HG03135 (cell line): Measurements from ENCODE around the gene OR5B2.
"Not testable (repeated sequence)": the region's sequence is repeated elsewhere in the genome, so short reads cannot be mapped to it uniquely, and the experiment has no call there.

Experiments used
- ATAC-seq: cut with Tn5 transposase; IDR thresholded peaks from one replicate; pipeline ENCODE4 v1.9.1; 2021; ENCODE audit warnings: mild to moderate bottlenecking, moderate library complexity; ENCODE audit not compliant: unreplicated experiment

OR5B2 gene

GRCh38 chr11:58428021-58428420 is at the start of gene OR5B2:
TSS of gene OR5B2 (minus strand) at chr11:58428121. CDS start at chr11:58423261, 4,860 bp downstream.
- no peak for ATAC-seq

- ATAC-seq, result no peak
These were observed 44.0 kb upstream of the OR5B2 start for GRCh38 chr11:58471892-58472291.

- ATAC-seq, result no peak
These were observed 38.4 kb upstream of the OR5B2 start for GRCh38 chr11:58466293-58466692.

GRCh38 chr11:58465690-58466089 is 37.8 kb upstream of the OR5B2 start:
- ATAC-seq, result no peak

GRCh38 chr11:58451585-58451984 is 23.7 kb upstream of the OR5B2 start:
- ATAC-seq, result no peak

- ATAC-seq, result no peak
These were observed 18.4 kb upstream of the OR5B2 start for GRCh38 chr11:58446294-58446693.

- no peak for ATAC-seq
These were observed 16.4 kb upstream of the OR5B2 start for GRCh38 chr11:58444300-58444699.

GRCh38 chr11:58442136-58442535 is 14.2 kb upstream of the OR5B2 start, which contains the start of gene OR5B12:
TSS of gene OR5B12 (minus strand) at chr11:58442236. CDS start at chr11:58440151, 2,085 bp downstream.
- ATAC-seq, result no peak

- ATAC-seq, result no peak
These were observed 10.6 kb upstream of the OR5B2 start for GRCh38 chr11:58438486-58438885.

- ATAC-seq, result no peak
These were observed 6.3 kb upstream of the OR5B2 start for GRCh38 chr11:58434217-58434616.

GRCh38 chr11:58433638-58434203 is 5.8 kb upstream of the OR5B2 start:
- ATAC-seq, result no peak

- no peak for ATAC-seq
These were observed 1.4 kb upstream of the OR5B2 start for GRCh38 chr11:58429273-58429672.

GRCh38 chr11:58406774-58407173 is 21.1 kb downstream of the OR5B2 start, which contains the start of gene OR5B3:
TSS of gene OR5B3 (minus strand) at chr11:58406874. CDS start at chr11:58403409, 3,465 bp downstream.
- no peak for ATAC-seq

- ATAC-seq, result not testable (repeated sequence)
These were observed 28.3 kb downstream of the OR5B2 start for GRCh38 chr11:58399622-58400021.

- no peak for ATAC-seq
These were observed 32.3 kb downstream of the OR5B2 start for GRCh38 chr11:58395581-58395980.

GRCh38 chr11:58394195-58394594 is 33.7 kb downstream of the OR5B2 start:
- no peak for ATAC-seq

- no peak for ATAC-seq
These were observed 35.2 kb downstream of the OR5B2 start for GRCh38 chr11:58392746-58393145.

GRCh38 chr11:58391879-58392278 is 36.0 kb downstream of the OR5B2 start:
- no peak for ATAC-seq

- ATAC-seq, result no peak
These were observed 37.3 kb downstream of the OR5B2 start for GRCh38 chr11:58390551-58391063.
